RWPE2 (cell line): ENCODE data around the gene MYO7A.

Experiments used
- ATAC-seq: fragments of 200-7000 bp; cut with Tn5 transposase; 3 replicates; pipeline ENCODE4 v1.9.1; 2021; ENCODE audit warnings: low read depth
- DNase-seq: peaks from one replicate; pipeline ENCODE4 v3.0.0-alpha.2; 2020; ENCODE audit warnings: low spot score
- H3K27ac ChIP-seq: fragments of 450-650 bp; 2 replicates; pipeline ENCODE4 v1.5.1; 2017; ENCODE audit warnings: mild to moderate bottlenecking; ENCODE audit not compliant: poor library complexity, severe bottlenecking
- H3K27me3 ChIP-seq: fragments of 250-450 bp; sonication (Bioruptor Pico); 2 replicates; pipeline ENCODE4 v1.5.1; 2021; ENCODE audit warnings: mild to moderate bottlenecking, moderate library complexity; ENCODE audit not compliant: insufficient read depth, poor library complexity, severe bottlenecking
- H3K36me3 ChIP-seq: fragments of 250-450 bp; sonication (Bioruptor Pico); 2 replicates; pipeline ENCODE4 v1.5.1; 2020; ENCODE audit warnings: low read depth, mild to moderate bottlenecking, moderate library complexity
- H3K4me1 ChIP-seq: fragments of 250-450 bp; sonication (Bioruptor Pico); 2 replicates; pipeline ENCODE4 v1.5.1; 2021; ENCODE audit warnings: mild to moderate bottlenecking, moderate library complexity; ENCODE audit not compliant: insufficient read depth, poor library complexity, severe bottlenecking
- H3K4me3 ChIP-seq: fragments of 250-450 bp; sonication (Bioruptor Pico); 2 replicates; pipeline ENCODE4 v1.5.1; 2021; ENCODE audit warnings: mild to moderate bottlenecking, moderate library complexity; ENCODE audit not compliant: severe bottlenecking
- H3K9me3 ChIP-seq: fragments of 250-450 bp; sonication (Bioruptor Pico); 2 replicates; pipeline ENCODE4 v1.5.1; 2021; ENCODE audit warnings: mild to moderate bottlenecking, moderate library complexity; ENCODE audit not compliant: severe bottlenecking
- TF ChIP-seq, protein P1 (sequence below): fragments of 450-650 bp; IDR thresholded peaks from one replicate; pipeline ENCODE4 v1.5.1; 2017; ENCODE audit warnings: mild to moderate bottlenecking, moderate library complexity; ENCODE audit not compliant: poor library complexity, severe bottlenecking

The MYO7A gene

GRCh38 chr11:77107950-77108349, 20.1 kb upstream of the MYO7A start:
- Histone ChIP-seq H3K27me3 (no peaks in the 10 kb centered on the region), H3K9me3 (no peaks in the 10 kb centered on the region), H3K27ac (no peak overlapping the region), H3K4me3 (no peak overlapping the region), H3K36me3 (no peaks in the 10 kb centered on the region), H3K4me1 (peaks cover 3% of the 10 kb centered on the region)
- TF ChIP-seq, protein P1, sequence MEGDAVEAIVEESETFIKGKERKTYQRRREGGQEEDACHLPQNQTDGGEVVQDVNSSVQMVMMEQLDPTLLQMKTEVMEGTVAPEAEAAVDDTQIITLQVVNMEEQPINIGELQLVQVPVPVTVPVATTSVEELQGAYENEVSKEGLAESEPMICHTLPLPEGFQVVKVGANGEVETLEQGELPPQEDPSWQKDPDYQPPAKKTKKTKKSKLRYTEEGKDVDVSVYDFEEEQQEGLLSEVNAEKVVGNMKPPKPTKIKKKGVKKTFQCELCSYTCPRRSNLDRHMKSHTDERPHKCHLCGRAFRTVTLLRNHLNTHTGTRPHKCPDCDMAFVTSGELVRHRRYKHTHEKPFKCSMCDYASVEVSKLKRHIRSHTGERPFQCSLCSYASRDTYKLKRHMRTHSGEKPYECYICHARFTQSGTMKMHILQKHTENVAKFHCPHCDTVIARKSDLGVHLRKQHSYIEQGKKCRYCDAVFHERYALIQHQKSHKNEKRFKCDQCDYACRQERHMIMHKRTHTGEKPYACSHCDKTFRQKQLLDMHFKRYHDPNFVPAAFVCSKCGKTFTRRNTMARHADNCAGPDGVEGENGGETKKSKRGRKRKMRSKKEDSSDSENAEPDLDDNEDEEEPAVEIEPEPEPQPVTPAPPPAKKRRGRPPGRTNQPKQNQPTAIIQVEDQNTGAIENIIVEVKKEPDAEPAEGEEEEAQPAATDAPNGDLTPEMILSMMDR = no peak
- DNase-seq = no peak
- ATAC-seq = peak; percentile 47

DNA sequence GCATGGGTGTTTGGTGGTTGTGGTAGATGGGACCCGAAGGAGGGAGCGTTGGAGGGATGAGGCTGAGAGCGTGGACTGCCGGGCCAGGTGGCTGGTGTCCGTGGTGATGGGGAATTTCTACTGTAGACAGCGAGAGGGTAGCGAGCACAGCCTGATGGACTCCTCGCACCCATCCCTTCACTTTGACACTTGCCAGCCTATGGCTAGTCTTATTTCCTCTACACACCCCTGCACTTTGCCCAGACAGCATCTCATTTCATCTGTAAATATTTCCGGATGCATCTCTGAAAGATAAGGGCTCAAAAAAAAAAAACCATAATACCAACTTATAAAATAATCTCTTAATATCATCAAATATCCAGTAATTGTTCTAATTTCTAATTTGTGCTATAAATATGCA, 19.6 kb upstream of the MYO7A start:
- no peaks in the 10 kb centered on the region for H3K9me3 ChIP-seq
- H3K27ac ChIP-seq = no peak overlapping the region
- DNase-seq (no peak), ATAC-seq (no peak)
- H3K4me3 ChIP-seq = no peak overlapping the region
- no peaks in the 10 kb centered on the region for H3K27me3 ChIP-seq
- peaks cover 3% of the 10 kb centered on the region for H3K4me1 ChIP-seq
- TF ChIP-seq, protein P1 = no peak
- no peaks in the 10 kb centered on the region for H3K36me3 ChIP-seq

DNA sequence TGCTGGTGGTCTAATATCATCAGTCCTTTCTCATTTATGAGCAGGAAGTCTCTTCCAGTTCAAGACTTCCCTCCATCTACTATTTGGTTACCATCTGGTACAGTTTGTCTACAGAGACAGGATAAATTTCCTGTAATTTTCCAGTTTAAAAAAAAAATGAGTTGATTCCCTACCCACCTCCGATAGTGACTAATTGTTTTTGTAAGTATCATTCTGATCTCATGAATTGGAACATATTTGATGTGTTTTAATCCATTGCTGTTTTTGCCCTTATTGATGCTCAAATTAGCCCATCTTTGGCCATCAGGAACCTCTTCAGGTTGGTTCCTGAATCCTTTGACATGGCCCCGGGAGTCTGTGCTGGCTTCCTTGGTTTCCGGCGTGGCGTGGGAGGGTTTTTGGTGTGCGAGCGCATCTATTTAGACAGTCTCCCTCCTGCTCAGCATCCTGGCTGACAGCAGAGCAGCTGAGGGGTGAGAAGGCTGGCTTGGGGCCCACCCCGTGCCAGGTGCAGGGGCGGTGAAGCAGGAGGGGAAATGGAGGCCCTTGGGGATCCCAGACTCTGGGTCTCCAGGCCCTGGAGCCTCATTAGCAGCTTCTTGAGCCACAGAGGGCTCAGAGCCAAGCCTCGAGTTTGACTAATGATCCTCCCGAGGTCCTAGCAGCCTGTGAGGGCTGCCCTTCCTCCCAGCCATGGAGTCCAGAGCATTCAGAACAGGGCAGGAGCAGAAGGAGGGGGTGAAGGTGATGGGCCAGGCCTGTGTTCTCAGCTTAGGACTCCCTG, 18.6 kb upstream of the MYO7A start:
- TF ChIP-seq, protein P1 = no peak
- Histone ChIP-seq H3K27ac (no peak overlapping the region), H3K9me3 (no peaks in the 10 kb centered on the region), H3K4me3 (no peak overlapping the region), H3K36me3 (no peaks in the 10 kb centered on the region), H3K4me1 (peaks cover 3% of the 10 kb centered on the region), H3K27me3 (no peaks in the 10 kb centered on the region)
- DNase-seq (no peak), ATAC-seq (no peak)

DNA sequence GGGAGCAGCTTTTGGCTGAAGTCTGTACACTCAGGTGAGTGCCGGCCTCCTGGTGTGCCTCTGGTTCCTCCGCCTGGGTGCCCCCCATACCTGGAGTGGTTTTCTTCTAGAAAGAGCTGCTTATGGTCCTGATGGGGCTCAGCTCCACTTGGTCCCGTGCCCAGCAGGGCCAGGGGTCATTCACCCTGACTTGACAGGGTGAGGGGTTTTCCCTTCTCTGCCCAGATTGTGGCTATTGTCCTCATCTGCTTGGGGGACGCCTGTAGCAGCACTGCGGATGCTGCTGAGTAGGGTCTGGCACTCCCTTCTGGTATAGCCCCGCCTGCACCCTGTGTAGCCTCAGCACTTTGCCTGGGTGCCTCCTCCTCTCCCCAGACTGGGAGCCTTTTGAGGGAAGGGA, 17.2 kb upstream of the MYO7A start:
- H3K9me3 ChIP-seq = no peaks in the 10 kb centered on the region
- H3K27ac ChIP-seq = no peak overlapping the region
- H3K4me3 ChIP-seq = no peak overlapping the region
- TF ChIP-seq, protein P1 = no peak
- DNase-seq = no peak
- H3K36me3 ChIP-seq = no peaks in the 10 kb centered on the region
- H3K4me1 ChIP-seq = peaks cover 3% of the 10 kb centered on the region
- H3K27me3 ChIP-seq = no peaks in the 10 kb centered on the region
- no peak for ATAC-seq

- H3K9me3 ChIP-seq = no peaks in the 10 kb centered on the region
- no peak overlapping the region for H3K27ac ChIP-seq
- no peak overlapping the region for H3K4me3 ChIP-seq
- DNase-seq = no peak
- H3K36me3 ChIP-seq = no peaks in the 10 kb centered on the region
- H3K4me1 ChIP-seq = peaks cover 3% of the 10 kb centered on the region
- TF ChIP-seq, protein P1 = no peak
- H3K27me3 ChIP-seq = no peaks in the 10 kb centered on the region
- ATAC-seq = no peak
Measured at GRCh38 chr11:77111277-77111676, 16.8 kb upstream of the MYO7A start.
